GM18870 (cell line): ENCODE results near the gene GFRA3.
"Not testable (repeated sequence)": the region's sequence is repeated elsewhere in the genome, so short reads cannot be mapped to it uniquely, and the experiment has no call there.

ENCODE experiments used
- ATAC-seq: cut with Tn5 transposase; IDR thresholded peaks from one replicate; pipeline ENCODE4 v1.9.1; 2021; ENCODE audit warnings: moderate library complexity; ENCODE audit not compliant: unreplicated experiment

Gene GFRA3, protein sequence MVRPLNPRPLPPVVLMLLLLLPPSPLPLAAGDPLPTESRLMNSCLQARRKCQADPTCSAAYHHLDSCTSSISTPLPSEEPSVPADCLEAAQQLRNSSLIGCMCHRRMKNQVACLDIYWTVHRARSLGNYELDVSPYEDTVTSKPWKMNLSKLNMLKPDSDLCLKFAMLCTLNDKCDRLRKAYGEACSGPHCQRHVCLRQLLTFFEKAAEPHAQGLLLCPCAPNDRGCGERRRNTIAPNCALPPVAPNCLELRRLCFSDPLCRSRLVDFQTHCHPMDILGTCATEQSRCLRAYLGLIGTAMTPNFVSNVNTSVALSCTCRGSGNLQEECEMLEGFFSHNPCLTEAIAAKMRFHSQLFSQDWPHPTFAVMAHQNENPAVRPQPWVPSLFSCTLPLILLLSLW

DNA sequence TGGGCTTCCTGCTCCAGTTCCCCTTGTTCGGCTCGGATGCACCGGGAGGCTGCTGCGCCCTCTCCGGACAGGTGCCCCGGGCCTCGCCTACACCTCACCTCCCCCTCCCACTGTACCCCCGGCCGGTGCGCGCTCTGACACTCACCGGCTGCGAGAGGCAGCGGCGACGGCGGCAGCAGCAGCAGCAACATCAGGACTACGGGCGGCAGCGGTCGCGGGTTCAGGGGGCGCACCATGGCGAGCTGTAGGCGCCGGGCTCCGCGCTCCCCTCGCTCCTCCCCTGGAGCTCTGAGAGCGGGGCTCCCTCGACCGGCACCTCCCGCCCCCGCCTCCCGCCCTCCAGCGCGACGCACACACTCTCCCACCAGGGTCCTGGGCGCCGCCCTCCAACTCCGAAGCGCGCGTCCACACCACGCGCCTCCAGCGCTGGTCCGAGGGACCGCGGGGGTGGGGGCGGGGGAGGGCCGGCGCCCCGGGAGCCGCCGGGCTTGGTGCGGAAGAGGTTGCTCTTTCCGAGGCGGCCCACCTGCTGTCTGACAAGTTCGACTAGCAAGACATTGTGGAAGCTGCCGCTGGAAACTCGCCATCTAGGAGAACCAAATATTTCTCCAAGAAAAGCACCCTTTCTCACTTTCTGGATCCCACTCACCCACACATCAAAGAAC, at the start of gene GFRA3:
Gene GFRA3 (minus strand): TSS at position 433 of the 665 bp plus-strand sequence. CDS start 197 bp downstream, at position 236.
- no peak for ATAC-seq

DNA sequence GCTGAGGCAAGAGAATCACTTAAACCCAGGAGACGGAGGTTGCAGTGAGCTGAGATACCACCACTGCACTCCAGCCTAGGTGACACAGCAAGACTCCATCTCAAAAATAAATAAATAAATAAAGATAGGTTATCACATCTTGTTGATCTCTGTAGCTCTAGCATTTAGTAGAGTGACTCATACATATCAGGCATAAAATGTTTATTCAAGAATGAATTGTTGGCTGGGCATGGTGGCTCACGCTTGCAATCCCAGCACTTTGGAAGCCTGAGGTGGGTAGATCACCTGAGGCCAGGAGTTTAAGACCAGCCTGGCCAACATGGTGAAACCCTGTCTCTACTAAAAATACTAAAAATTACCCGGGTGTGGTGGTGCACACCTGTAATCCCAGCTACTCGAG, 43.8 kb upstream of the GFRA3 start:
- ATAC-seq, result not testable (repeated sequence)

GRCh38 chr5:138316355-138316754, 41.9 kb upstream of the GFRA3 start:
- ATAC-seq, result no peak

DNA sequence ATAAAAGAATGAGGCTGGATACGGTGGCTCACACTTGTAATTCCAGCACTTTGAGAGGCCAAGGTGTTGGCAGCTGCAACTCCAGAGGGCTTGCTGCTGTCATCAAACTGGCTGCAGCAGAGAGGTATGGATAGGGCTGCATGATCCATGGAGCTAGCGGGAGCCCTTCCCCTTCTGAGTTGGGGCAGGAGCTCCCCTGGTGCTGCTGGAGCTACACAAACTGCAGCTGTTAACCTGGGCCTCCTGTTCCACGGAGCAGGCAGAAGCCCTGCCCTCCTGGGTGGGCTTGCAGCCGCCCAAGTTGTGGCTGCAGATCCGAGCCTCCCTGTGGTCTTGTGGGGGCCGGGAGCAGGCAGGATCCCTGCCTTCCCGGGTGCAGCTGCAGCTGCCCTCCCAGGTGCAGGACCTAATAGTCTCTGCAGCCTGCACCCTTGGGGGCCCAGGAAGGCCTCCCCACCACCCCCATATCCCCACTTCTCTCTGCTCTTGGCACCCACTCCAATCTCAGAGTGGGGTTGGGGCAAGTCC, 41.4 kb upstream of the GFRA3 start:
- no peak for ATAC-seq

- ATAC-seq, result no peak
Measured at GRCh38 chr5:138305797-138306196, 31.4 kb upstream of the GFRA3 start.

DNA sequence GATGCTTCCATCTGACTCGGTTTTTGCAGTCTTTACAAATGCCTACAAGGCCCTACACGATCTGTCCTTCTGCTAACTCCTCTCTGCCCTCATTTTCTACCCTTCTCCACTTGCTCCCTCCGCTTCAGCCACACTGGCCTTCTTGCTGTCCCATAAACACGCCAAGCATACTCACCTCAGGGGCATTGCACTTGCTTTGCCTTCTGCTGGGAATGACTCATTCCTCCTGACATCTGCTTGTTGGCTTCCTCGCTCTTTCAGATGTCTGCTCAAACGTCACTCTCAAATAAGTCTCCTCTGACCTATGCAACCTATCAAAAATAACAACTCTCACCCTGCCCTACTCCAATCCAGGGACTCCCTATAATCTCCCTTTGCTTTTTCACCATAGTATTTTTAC, 29.0 kb upstream of the GFRA3 start:
- ATAC-seq, result no peak

DNA sequence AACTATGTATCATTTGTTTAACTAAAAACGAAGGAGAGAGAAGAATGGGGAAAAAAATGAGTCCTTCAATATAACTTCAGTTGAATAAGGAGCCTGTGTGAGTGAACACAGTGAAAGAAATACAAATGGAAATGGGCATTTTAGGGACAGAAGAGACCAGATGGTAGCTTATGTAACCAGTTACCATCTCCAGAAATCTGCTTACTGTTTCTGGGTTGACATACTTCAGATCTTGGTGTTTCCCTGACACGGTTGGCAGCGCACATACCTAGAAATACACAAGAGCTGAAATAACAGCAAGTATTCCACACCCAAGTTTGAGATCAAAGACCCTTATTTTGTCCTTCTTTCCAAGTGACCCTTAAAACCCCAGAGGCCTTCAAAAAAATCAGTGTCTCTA, 14.9 kb upstream of the GFRA3 start:
- ATAC-seq, result no peak

- ATAC-seq, result no peak
Measured at GRCh38 chr5:138287246-138287645, 12.8 kb upstream of the GFRA3 start.

DNA sequence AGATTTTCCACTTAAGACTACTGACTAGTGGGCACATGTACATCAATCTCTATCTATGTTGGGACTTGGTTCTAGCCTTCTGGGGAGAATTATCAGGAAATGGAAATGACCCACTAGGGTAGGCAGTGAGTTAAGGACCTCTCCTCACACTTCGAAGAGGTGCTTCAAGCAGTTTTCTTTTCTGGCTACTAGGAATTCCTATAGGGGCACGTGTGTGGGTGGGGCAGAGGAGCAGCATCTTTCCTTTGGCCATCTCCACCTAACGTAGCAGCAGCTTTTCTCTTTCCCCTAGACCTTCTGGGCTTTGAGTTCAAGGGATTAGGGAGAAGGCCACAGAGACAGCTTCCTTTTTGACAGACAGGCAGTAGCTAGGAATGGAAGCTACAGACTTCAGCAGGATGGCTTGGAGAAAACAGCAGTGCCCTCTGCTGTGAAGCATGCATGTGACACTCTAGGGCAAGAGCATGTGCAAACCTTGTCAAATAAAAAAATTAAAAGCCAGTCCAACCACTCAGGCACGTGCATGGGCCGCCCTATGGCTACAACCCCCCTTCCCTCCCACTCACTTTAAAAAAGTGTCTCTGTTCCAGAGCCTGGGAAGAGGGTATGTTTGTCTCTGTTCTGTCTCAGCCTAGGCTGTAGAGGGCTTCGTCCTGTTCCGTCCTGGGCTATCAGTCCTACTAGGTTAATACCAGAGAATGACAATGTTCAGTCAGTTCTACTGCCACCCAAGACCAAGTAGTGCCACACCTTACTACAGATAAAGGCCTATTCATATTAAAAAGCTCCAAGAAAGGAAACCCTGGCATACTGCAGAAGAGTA, 8.7 kb upstream of the GFRA3 start:
- ATAC-seq, result no peak

- ATAC-seq, result no peak
Measured at GRCh38 chr5:138280915-138281314, 6.5 kb upstream of the GFRA3 start.

GRCh38 chr5:138276402-138277054, 2.1 kb upstream of the GFRA3 start:
- no peak for ATAC-seq

GRCh38 chr5:138275895-138276294, 1.5 kb upstream of the GFRA3 start:
- no peak for ATAC-seq

GRCh38 chr5:138275379-138275782, 960 bp upstream of the GFRA3 start:
- ATAC-seq, result no peak

GRCh38 chr5:138273834-138274188, 610 bp downstream of the GFRA3 start:
- no peak for ATAC-seq

DNA sequence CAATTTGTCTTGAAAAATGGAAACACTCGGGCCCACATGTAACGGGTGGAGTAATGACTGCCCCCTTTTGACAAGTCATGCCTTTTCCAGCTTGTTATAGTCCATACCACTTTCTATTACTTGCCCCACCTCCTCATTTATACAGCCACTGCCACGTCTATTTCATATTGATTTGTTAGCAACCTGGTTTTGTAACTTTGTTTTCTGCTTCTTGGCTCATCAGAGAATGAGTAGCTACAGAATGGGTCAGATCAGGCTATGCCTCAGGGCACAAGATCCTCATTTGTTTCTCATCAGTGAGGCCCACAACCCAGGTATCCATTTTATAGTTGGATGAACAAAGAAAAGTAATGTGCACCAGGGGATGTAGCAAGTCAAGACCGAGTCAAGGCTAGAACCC, 1.7 kb downstream of the GFRA3 start:
- no peak for ATAC-seq

- no peak for ATAC-seq
Measured at GRCh38 chr5:138271281-138271680, 3.1 kb downstream of the GFRA3 start.

DNA sequence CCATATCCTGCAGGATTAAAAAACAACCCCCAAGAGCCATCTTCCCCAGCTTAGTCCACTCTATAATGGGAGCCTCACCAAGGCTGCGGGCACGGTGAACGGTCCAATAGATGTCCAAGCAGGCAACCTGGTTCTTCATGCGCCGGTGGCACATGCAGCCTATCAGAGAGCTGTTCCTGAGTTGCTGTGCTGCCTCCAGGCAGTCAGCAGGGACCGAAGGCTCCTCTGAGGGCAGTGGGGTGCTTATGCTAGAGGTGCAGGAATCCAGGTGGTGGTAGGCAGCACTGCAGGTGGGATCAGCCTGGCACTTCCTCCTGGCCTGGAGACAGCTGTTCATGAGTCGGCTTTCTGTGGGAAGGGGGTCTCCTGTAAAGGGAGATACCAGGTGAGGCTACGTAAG, 10.2 kb downstream of the GFRA3 start:
- no peak for ATAC-seq

GRCh38 chr5:138263581-138263980, 10.8 kb downstream of the GFRA3 start:
- no peak for ATAC-seq

GRCh38 chr5:138258704-138259292, 15.6 kb downstream of the GFRA3 start:
- ATAC-seq, result no peak

GRCh38 chr5:138257583-138257982, 16.8 kb downstream of the GFRA3 start:
- ATAC-seq, result no peak

DNA sequence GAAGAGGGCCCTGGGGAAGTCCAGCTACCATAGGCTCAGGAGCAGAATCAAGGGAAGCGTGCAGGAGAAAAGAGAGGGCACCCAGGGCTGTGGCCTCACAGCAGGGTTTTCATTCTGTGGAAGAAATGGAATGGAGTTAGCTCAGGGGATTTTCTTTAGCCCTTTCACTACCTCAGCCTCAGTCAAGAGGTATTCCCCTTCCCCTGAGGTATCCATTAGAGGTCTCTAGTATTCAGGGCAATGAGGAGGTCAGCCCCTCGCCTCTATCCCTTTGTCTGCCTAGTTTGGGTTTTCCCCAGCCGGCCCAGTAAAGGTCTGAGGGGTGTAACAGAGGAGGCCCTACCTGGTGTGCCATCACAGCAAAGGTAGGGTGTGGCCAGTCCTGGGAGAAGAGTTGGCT, 21.5 kb downstream of the GFRA3 start:
- ATAC-seq, result no peak
